Neural progenitor cell (in vitro differentiated cells): ENCODE measurements around the gene SULT6B1. TPM values are rescaled to one million over a fixed set of nuclear protein-coding genes. Genes with fewer than 3 reads are reported as not detected.

Experiments
- DNase-seq: peaks from one replicate; pipeline ENCODE4 v3.0.0-alpha.2; 2016; ENCODE audit warnings: low spot score
- H2AFZ ChIP-seq: fragments of 200-600 bp; sonication (generic); replicated peaks from 2 replicates; pipeline ENCODE4 v1.6.1; 2016; ENCODE audit warnings: antibody characterized with exemption
- H3F3A ChIP-seq: fragments of 200-600 bp; sonication (generic); 2 replicates; pipeline ENCODE4 v1.6.1; 2016; ENCODE audit warnings: antibody characterized with exemption, low read depth
- H3K27ac ChIP-seq: fragments of 200-600 bp; sonication (generic); 2 replicates; pipeline ENCODE4 v1.5.1; 2016; ENCODE audit warnings: mild to moderate bottlenecking
- H3K27me3 ChIP-seq: fragments of 200-600 bp; sonication (generic); 2 replicates; pipeline ENCODE4 v1.6.1; 2016; ENCODE audit warnings: mild to moderate bottlenecking, moderate library complexity
- H3K36me3 ChIP-seq: fragments of 200-600 bp; sonication (generic); 2 replicates; pipeline ENCODE4 v1.5.1; 2016
- H3K4me1 ChIP-seq: fragments of 200-600 bp; sonication (generic); 2 replicates; pipeline ENCODE4 v1.6.1; 2016; ENCODE audit warnings: mixed run types
- H3K4me2 ChIP-seq: fragments of 200-600 bp; sonication (generic); 2 replicates; pipeline ENCODE4 v1.6.1; 2016
- H3K4me3 ChIP-seq: fragments of 200-600 bp; sonication (generic); 2 replicates; pipeline ENCODE4 v1.5.1; 2016
- H3K79me2 ChIP-seq: fragments of 200-600 bp; sonication (generic); 2 replicates; pipeline ENCODE4 v1.6.1; 2016; ENCODE audit warnings: low read depth
- H3K9ac ChIP-seq: fragments of 200-600 bp; sonication (generic); 2 replicates; pipeline ENCODE4 v1.6.1; 2016
- H3K9me3 ChIP-seq: fragments of 200-600 bp; sonication (generic); 2 replicates; pipeline ENCODE4 v1.5.1; 2016; ENCODE audit warnings: low read depth
- H4K20me1 ChIP-seq: fragments of 200-600 bp; sonication (generic); 2 replicates; pipeline ENCODE4 v1.6.1; 2016; ENCODE audit warnings: low read depth
- H3K27ac Mint-ChIP-seq: 3 replicates; pipeline ENCODE4 v1.8.0; 2021; ENCODE audit warnings: mixed read lengths
- H3K27me3 Mint-ChIP-seq: 2 replicates; pipeline ENCODE4 v1.8.0; 2022; ENCODE audit warnings: low read depth, mild to moderate bottlenecking, inconsistent platforms, moderate library complexity, mixed read lengths; ENCODE audit not compliant: insufficient read depth
- H3K36me3 Mint-ChIP-seq: 3 replicates; pipeline ENCODE4 v1.8.0; 2021; ENCODE audit warnings: mixed read lengths
- H3K4me1 Mint-ChIP-seq: 3 replicates; pipeline ENCODE4 v1.8.0; 2021; ENCODE audit warnings: mixed read lengths
- H3K4me3 Mint-ChIP-seq: 3 replicates; pipeline ENCODE4 v1.8.0; 2021; ENCODE audit warnings: mild to moderate bottlenecking, moderate library complexity, mixed read lengths
- H3K9me3 Mint-ChIP-seq: 3 replicates; pipeline ENCODE4 v1.8.0; 2020; ENCODE audit warnings: mixed read lengths
- EZH2 ChIP-seq: fragments of 200-600 bp; sonication (generic); IDR thresholded peaks from 2 replicates; pipeline ENCODE4 v1.6.1; 2017; ENCODE audit warnings: antibody characterized with exemption, mild to moderate bottlenecking, moderate library complexity
- EZH2phosphoT487 ChIP-seq: fragments of 200-600 bp; sonication (generic); IDR thresholded peaks from 2 replicates; pipeline ENCODE4 v1.6.1; 2017; ENCODE audit warnings: antibody characterized with exemption
- total RNA-seq: library from RNA; depleted of rRNA; stranded (reverse); fragments of >200 nt; gene quantifications from 2 replicates; pipeline ENCODE4 v1.2.3, GENCODE V29; 2015; ENCODE audit warnings: low replicate concordance
- TF ChIP-seq, protein P1 (sequence below): fragments of 200-600 bp; sonication (generic); IDR thresholded peaks from 2 replicates; pipeline ENCODE4 v1.5.1; 2017; ENCODE audit warnings: antibody characterized with exemption, mild to moderate bottlenecking

The SULT6B1 gene
- total RNA-seq, 1 donor from 2014 or later = not detected

DNA sequence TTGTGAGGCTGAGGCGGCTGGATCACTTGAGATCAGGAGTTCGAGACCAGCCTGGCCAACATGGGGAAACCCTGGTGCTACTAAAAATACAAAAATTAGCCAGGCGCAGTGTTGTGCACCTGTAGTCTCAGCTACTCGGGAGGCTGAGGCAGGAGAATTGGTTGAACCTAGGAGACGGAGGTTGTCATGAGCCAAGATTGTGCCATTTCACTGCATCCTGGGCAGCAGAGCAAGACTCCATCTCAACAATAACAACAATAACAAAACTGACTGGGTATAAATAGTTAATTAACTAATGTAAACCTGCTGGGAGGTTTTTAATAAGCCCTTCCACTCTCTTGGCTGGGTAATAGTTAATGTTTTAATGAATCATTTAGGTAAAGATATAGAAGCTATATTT is 7.8 kb downstream of the SULT6B1 start:
- peaks cover 2% of the 10 kb centered on the region for H3K27me3 Mint-ChIP-seq
- no peaks in the 10 kb centered on the region for H3K9me3 Mint-ChIP-seq
- Histone ChIP-seq H3K79me2 (no peaks in the 10 kb centered on the region), H4K20me1 (no peaks in the 10 kb centered on the region), H3K9me3 (no peaks in the 10 kb centered on the region), H3K4me1 (peaks cover 9% of the 10 kb centered on the region), H3K27ac (no peak overlapping the region), H3K4me3 (no peak overlapping the region), H3K36me3 (no peaks in the 10 kb centered on the region), H3K9ac (no peak overlapping the region), H2AFZ (no peak overlapping the region), H3K4me2 (no peak overlapping the region), H3F3A (peaks cover 11% of the 10 kb centered on the region), H3K27me3 (no peaks in the 10 kb centered on the region)
- TF ChIP-seq, protein P1, sequence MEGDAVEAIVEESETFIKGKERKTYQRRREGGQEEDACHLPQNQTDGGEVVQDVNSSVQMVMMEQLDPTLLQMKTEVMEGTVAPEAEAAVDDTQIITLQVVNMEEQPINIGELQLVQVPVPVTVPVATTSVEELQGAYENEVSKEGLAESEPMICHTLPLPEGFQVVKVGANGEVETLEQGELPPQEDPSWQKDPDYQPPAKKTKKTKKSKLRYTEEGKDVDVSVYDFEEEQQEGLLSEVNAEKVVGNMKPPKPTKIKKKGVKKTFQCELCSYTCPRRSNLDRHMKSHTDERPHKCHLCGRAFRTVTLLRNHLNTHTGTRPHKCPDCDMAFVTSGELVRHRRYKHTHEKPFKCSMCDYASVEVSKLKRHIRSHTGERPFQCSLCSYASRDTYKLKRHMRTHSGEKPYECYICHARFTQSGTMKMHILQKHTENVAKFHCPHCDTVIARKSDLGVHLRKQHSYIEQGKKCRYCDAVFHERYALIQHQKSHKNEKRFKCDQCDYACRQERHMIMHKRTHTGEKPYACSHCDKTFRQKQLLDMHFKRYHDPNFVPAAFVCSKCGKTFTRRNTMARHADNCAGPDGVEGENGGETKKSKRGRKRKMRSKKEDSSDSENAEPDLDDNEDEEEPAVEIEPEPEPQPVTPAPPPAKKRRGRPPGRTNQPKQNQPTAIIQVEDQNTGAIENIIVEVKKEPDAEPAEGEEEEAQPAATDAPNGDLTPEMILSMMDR = no peak
- TF ChIP-seq EZH2phosphoT487 = no peak
- no peak for TF ChIP-seq EZH2
- H3K27ac Mint-ChIP-seq = no peak overlapping the region
- no peaks in the 10 kb centered on the region for H3K4me1 Mint-ChIP-seq
- no peak overlapping the region for H3K4me3 Mint-ChIP-seq
- no peak for DNase-seq
- H3K36me3 Mint-ChIP-seq = no peaks in the 10 kb centered on the region

DNA sequence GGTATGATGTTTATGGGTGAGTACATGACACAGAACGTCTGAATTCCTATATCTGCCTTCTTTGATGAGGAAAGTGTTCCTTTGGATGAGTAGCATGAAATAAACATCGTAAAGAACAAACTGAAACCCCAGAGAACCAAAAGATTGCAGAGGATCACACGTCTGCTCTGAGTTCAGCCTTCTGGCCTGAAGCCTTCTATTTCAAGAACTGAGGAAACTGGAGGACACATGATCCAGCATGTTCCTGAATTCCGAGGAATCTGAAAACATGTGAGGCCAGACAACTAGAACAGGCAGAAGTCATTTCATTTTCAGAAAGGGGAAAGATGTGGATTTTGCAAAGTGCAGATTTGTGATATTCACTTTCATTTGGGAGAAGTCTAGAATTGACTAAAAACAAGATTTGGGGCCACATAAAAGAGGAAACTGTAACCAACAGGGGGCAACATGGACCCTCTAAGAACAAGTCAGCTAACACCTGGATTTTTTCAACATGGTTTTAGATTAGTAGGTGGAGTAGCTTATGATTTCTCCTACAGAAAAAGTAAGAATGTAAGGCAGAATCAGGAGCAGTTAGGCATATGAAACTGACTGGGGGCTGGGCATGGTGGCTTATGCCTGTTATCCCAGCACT is 8.3 kb downstream of the SULT6B1 start:
- H3K4me3 Mint-ChIP-seq = no peak overlapping the region
- no peaks in the 10 kb centered on the region for H3K36me3 Mint-ChIP-seq
- Histone ChIP-seq H3K4me2 (no peak overlapping the region), H3K9me3 (no peaks in the 10 kb centered on the region), H4K20me1 (no peaks in the 10 kb centered on the region), H3K4me1 (peaks cover 9% of the 10 kb centered on the region), H3K4me3 (no peak overlapping the region), H3K27ac (no peak overlapping the region), H3K79me2 (no peaks in the 10 kb centered on the region), H3F3A (peaks cover 11% of the 10 kb centered on the region), H3K9ac (no peak overlapping the region), H2AFZ (peak overlapping the region; percentile 54), H3K27me3 (no peaks in the 10 kb centered on the region), H3K36me3 (no peaks in the 10 kb centered on the region)
- H3K4me1 Mint-ChIP-seq = no peaks in the 10 kb centered on the region
- peaks cover 2% of the 10 kb centered on the region for H3K27me3 Mint-ChIP-seq
- H3K9me3 Mint-ChIP-seq = no peaks in the 10 kb centered on the region
- DNase-seq = no peak
- no peak overlapping the region for H3K27ac Mint-ChIP-seq
- TF ChIP-seq, protein P1 = peak; percentile 41
- TF ChIP-seq EZH2phosphoT487 = no peak

DNA sequence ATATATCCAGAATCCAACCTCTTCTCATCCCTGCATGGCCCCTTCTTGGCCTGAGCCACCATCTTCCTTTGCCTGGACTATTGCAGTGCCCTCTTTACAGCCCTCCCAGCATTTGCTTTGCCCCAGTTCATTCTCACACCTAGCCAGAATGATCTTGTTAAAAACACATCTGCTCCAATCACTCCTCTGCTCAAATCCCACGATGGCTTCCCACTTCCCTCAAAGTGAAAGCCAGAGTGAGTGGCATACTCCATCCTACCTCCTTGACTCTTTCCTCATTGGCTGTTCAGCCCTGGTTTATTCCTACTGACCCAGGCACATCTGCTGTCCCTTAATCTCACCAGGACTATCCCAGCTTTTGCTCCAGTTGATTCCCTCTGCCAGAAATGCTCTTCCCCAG is 14.7 kb downstream of the SULT6B1 start:
- Histone ChIP-seq H3F3A (no peaks in the 10 kb centered on the region), H3K36me3 (no peaks in the 10 kb centered on the region), H3K9ac (no peak overlapping the region), H3K4me2 (no peak overlapping the region), H3K9me3 (no peaks in the 10 kb centered on the region), H3K27me3 (no peaks in the 10 kb centered on the region), H3K27ac (no peak overlapping the region), H3K4me1 (no peaks in the 10 kb centered on the region), H3K79me2 (no peaks in the 10 kb centered on the region), H3K4me3 (no peak overlapping the region), H4K20me1 (no peaks in the 10 kb centered on the region), H2AFZ (peak overlapping the region; percentile 42)
- H3K27me3 Mint-ChIP-seq = no peaks in the 10 kb centered on the region
- H3K36me3 Mint-ChIP-seq = no peaks in the 10 kb centered on the region
- H3K4me3 Mint-ChIP-seq = no peak overlapping the region
- H3K27ac Mint-ChIP-seq = no peak overlapping the region
- no peaks in the 10 kb centered on the region for H3K9me3 Mint-ChIP-seq
- DNase-seq = no peak
- TF ChIP-seq EZH2phosphoT487 (no peak), EZH2 (no peak)
- TF ChIP-seq, protein P1 = no peak
- no peaks in the 10 kb centered on the region for H3K4me1 Mint-ChIP-seq
